Peyer's patch (tissue), 4 donors: Measurements from ENCODE around the gene ZNF470.

ENCODE experiments used
- CTCF ChIP-seq, 6 experiments: fragments of 450-650 bp in 4 of 6; fragments of 200-600 bp in 2 of 6; sonication (generic) in 1 of 6; IDR thresholded peaks; one replicate each; pipeline ENCODE4 v1.5.1; 2017 to 2019; ENCODE audit warnings: antibody characterized with exemption in 6 of 6, mild to moderate bottlenecking in 3 of 6, moderate library complexity in 1 of 6
- POLR2A ChIP-seq, 2 donors: fragments of 450-650 bp; IDR thresholded peaks; one replicate each; pipeline ENCODE4 v1.5.1; 2017; ENCODE audit warnings: antibody characterized with exemption in 2 of 2, mild to moderate bottlenecking in 2 of 2, moderate library complexity in 2 of 2

- TF ChIP-seq CTCF (IDR thresholded peaks at IDR 0.05) (no peak), POLR2A (IDR thresholded peaks at IDR 0.05) (no peak)
These were observed 50.3 kb downstream of the ZNF470 start for GRCh38 chr19:56617531-56617930.
